ENCODE measurements around the gene TMEM271. TPM values are rescaled to one million over a fixed set of nuclear protein-coding genes. Genes with fewer than 3 reads are reported as not detected.
"Not testable (repeated sequence)": the region's sequence is repeated elsewhere in the genome, so short reads cannot be mapped to it uniquely, and the experiment has no call there.

Gene TMEM271
- total RNA-seq, 1 experiment from 2014 or later = 0.08 TPM

GRCh38 chr4:566035-566434 is 10.1 kb downstream of the TMEM271 start:
- no peak for DNase-seq (ENCODE audit: low spot score)

DNA sequence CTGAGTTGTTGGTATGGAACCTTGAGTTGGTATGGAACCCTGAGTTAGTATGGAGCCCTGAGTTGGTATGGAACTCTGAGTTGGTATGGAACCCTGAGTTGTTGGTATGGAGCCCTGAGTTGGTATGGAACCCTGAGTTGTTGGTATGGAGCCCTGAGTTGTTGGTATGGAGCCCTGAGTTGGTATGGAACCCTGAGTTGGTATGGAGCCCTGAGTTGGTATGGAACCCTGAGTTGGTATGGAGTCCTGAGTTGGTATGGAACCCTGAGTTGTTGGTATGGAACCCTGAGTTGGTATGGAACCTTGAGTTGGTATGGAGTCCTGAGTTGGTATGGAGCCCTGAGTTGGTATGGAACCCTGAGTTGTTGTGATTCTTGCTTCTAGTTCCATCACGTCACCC is 10.5 kb downstream of the TMEM271 start:
- DNase-seq (ENCODE audit: low spot score) = not testable (repeated sequence)

GRCh38 chr4:562458-562857 is 13.6 kb downstream of the TMEM271 start:
- DNase-seq (ENCODE audit: low spot score) = not testable (repeated sequence)

DNA sequence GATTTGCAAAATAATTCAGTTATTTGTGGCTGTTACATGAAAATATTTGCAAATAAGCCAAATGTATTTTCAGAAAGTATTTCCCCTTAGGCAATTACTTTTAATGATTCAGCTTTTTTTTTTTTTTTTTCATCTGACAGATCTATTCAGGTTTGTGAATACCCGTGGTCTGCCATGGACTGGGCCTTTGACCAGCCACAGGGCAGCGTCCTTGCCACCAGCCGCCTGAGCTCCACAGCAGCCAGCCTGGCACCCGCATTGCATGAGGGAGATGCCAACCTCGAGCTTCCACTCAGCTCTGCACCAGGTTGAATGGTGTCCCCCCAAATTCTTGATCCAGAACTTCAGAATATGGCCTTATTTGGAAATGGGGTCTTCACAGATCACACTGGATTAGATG is 14.7 kb downstream of the TMEM271 start:
- no peak for DNase-seq (ENCODE audit: low spot score)

- no peak for DNase-seq (ENCODE audit: low spot score)
Measured at GRCh38 chr4:560731-561291, 15.3 kb downstream of the TMEM271 start.

GRCh38 chr4:560061-560460 is 16.0 kb downstream of the TMEM271 start:
- no peak for DNase-seq (ENCODE audit: low spot score)

DNA sequence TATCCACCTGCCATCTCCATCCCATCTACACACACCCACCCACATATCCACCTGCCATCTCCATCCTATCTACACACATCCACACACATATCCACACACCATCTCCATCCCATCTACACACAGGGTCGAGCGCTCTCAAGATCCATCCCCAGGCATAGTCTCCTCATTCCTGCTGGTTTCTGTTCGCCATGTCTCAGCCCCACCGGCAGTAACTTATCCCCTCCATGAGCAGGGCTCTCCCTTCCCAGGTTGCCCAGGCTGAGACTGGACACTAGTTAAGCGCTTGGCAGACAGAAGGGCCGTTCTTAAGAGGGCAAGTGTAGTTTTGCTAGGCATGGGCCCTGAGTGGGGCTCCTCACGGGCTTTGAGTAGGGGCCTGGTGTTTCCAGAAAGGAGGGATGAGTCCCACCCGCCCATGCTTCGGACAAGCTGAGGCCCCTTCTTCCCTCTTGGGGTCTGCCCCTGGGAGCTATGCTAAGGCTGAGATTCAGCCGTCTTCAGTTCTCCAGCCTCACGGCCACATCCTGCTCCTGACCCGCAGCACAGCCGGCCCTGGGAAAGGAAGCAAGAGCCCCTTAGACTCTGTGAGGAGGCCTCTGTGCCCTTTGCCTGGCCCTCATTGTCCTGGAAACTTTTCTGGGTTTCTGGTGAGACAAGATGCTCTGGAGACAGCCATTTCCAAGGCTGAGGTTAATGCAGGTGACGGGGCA is 20.4 kb downstream of the TMEM271 start:
- no peak for DNase-seq (ENCODE audit: low spot score)

DNA sequence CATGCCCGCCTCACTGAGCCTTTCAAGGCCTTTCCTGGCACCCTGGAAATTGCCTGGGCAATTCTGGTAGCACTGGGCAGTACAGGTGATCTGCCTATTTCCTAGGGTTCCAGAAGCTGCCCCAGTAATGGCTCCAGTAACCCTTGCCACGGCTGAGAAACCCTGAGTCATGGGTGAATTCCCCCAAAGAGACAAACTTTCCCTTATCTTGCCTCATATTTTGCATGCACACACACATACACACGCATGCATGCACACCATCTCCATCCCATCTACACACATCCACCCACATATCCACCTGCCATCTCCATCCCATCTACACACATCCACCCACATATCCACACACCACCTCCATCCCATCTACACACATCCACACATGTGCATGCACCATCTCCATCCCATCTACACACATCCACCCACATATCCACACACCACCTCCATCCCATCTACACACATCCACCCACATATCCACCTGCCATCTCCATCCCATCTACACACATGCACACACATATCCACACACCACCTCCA is 21.2 kb downstream of the TMEM271 start:
- DNase-seq (ENCODE audit: low spot score) = not testable (repeated sequence)

DNA sequence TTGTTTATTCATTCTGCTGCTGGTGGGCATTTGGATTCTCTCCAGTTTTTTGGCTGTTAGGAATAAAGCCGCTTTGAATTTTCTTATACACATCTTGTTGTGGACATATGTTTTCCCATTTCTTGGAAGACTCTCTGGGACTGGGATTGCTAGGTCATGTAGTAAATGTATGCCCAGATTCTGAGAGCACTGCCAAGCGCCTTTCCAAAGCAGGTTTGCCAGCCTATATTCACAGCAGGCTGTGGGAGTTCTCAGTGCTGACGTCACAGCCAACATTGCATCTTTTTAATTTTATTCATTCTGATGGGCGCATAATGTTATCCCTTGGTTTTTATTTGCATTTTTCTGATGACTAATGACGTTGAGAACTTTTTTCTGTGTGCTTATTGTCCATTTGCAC is 24.1 kb downstream of the TMEM271 start:
- DNase-seq (ENCODE audit: low spot score) = no peak

DNA sequence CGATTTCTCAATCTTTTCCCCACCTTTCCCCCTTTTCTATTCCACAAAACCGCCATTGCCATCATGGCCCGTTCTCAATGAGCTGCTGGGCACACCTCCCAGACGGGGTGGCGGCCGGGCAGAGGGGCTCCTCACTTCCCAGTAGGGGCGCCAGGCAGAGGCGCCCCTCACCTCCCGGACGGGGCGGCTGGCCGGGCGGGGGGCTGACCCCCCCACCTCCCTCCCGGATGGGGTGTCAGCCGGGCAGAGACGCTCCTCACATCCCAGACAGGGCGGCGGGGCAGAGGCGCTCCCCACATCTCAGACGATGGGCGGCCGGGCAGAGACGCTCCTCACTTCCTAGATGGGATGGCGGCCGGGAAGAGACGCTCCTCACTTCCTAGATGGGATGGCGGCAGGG is 25.8 kb downstream of the TMEM271 start:
- DNase-seq (ENCODE audit: low spot score) = not testable (repeated sequence)

- peak; percentile 35 for DNase-seq (ENCODE audit: low spot score)
Measured at GRCh38 chr4:548976-549375, 27.1 kb downstream of the TMEM271 start.

DNA sequence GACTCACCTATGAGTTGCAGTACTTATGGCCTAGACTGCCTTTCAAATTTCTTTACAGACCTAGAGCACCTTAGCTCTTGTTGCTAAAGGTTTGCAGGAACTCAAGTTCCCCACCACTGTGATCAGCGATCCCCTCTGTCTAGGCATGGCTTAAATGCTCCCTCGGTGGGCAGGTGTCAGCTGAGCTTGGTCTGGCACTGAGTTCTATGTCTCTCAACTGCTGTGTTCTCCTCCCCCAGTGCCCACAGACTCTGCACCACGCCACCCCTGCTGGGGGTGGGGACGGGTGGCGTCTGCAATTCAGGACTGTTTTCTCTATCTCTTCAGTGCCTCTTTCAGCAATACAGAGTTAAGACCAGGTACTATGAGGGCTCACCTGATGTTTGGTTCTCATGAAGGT is 30.5 kb downstream of the TMEM271 start:
- DNase-seq (ENCODE audit: low spot score) = no peak

DNA sequence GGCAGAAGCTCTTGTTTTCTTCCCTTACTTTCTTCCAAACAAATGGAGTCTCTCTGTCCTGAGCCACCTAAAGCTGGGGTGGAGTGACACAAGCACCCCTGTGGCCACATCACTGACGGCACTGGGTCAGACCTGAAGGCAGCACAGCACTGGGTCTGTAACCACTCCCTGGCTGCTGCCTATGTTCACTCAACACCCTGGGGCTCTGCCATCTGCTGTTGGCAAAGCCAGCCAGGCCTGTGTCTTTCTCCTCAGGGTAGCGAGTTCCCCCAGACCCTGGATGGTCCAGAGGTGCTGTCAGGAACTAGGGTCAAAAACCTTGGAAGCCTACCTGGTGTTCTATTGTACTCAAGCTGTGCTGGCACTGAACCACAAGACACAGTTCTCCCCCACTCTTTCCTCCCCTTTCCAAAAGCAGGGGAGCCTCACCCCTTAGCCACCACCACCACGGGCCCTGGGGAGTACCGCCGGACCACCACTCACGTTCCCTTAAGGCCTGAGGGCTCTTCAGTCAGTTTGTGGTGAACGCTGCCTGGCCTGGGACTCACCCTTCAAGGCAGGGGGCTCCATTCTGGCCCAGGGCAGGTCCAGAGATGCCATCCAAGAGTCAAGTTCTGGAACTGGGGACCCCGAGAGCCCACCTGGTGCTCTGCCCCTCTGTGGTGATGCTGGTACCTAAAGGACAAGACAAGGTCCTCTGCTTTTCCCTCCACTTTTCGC is 31.5 kb downstream of the TMEM271 start:
- DNase-seq (ENCODE audit: low spot score) = no peak

- no peak for DNase-seq (ENCODE audit: low spot score)
Measured at GRCh38 chr4:541271-541670, 34.8 kb downstream of the TMEM271 start.

GRCh38 chr4:538542-539142 is 37.5 kb downstream of the TMEM271 start:
- no peak for DNase-seq (ENCODE audit: low spot score)

- no peak for DNase-seq (ENCODE audit: low spot score)
Measured at GRCh38 chr4:537436-538264, 38.4 kb downstream of the TMEM271 start.

GRCh38 chr4:536351-536972 is 39.6 kb downstream of the TMEM271 start:
- DNase-seq (ENCODE audit: low spot score) = no peak

GRCh38 chr4:535924-536281 is 40.2 kb downstream of the TMEM271 start:
- DNase-seq (ENCODE audit: low spot score) = no peak

DNA sequence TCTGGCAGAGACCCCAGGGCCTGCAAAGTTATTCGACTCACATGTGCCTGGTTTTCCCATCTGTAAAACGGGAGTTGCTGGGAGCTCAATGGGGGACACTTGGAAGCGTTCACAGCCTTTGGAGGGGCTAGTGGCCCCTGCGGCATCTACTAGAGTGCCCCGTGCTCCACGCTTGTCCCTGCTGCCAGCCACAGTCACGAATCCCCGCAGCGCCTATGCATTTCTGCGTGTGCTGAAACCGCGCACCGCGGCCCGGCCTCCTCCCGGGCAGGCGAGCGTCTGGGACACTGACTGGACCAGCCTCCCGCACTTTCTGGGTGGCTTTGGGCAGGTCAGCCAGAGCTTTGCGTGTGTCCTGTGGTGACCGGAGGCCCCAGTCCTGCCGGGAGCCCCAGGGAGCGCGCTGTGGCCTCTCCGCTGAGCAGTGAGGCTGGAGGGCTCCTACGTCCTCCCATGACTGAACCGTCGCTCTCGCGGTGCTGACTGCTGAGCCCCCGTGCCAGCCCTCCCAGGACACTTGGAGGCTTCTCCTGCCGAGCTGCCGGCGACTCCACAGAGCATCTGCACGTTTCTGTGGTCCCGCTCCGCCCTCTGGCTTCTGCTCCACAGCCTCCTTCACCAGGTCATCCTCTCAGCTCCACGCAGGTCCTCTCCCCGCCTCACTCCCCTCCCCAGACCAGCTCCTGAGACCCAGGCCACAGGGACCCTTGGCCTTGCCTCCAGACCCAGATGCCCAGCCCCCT is 40.7 kb downstream of the TMEM271 start:
- DNase-seq (ENCODE audit: low spot score) = no peak

GRCh38 chr4:534576-535151 is 41.4 kb downstream of the TMEM271 start:
- DNase-seq (ENCODE audit: low spot score) = no peak

All from H4 (cell line).